HUES64 (cell line): ENCODE measurements around the gene SARDH.

Experiments used
- H3K27ac ChIP-seq: 2 replicates; pipeline ENCODE4 v1.7.0; 2013; ENCODE audit warnings: low read depth, low read length, inconsistent platforms
- H3K27me3 ChIP-seq: 2 replicates; pipeline ENCODE4 v1.6.1; 2013; ENCODE audit warnings: mild to moderate bottlenecking, low read length; ENCODE audit not compliant: insufficient read depth
- H3K36me3 ChIP-seq: 2 replicates; pipeline ENCODE4 v1.6.1; 2013; ENCODE audit warnings: mild to moderate bottlenecking, low read length; ENCODE audit not compliant: insufficient read depth
- H3K4me1 ChIP-seq: 2 replicates; pipeline ENCODE4 v1.6.1; 2013; ENCODE audit warnings: mild to moderate bottlenecking, low read length, moderate library complexity; ENCODE audit not compliant: insufficient read depth
- H3K4me3 ChIP-seq: 2 replicates; pipeline ENCODE4 v1.5.1; 2013; ENCODE audit warnings: mild to moderate bottlenecking, low read length, moderate library complexity
- H3K9ac ChIP-seq: 2 replicates; pipeline ENCODE4 v1.6.1; 2013; ENCODE audit warnings: mild to moderate bottlenecking, low read depth, low read length
- H3K9me3 ChIP-seq: 2 replicates; pipeline ENCODE4 v1.6.1; 2013; ENCODE audit warnings: low read depth, low read length; ENCODE audit not compliant: insufficient read depth
- WGBS: fragments of 150-250, 120-280 bp; methylation state at CpG from one replicate; pipeline ENCODE4 v1.1.7; 2013; ENCODE audit warnings: missing lambda C conversion rate; 5-methylcytosine and 5-hydroxymethylcytosine counted together

SARDH gene

GRCh38 chr9:133702798-133703590 lies 35.2 kb downstream of the SARDH start:
- peak overlapping the region; percentile 14; the same call in 1 of the 2 replicates for H3K9ac ChIP-seq
- peaks cover 10% of the 10 kb centered on the region for H3K4me1 ChIP-seq
- no peaks in the 10 kb centered on the region for H3K36me3 ChIP-seq
- H3K27ac ChIP-seq = no peak overlapping the region
- WGBS = 70% methylated on average over 39 of the region's 39 CpGs
- H3K4me3 ChIP-seq = no peak overlapping the region
- no peaks in the 10 kb centered on the region for H3K9me3 ChIP-seq
- H3K27me3 ChIP-seq = no peaks in the 10 kb centered on the region

GRCh38 chr9:133701981-133702797 lies 36.0 kb downstream of the SARDH start:
- H3K9me3 ChIP-seq = no peaks in the 10 kb centered on the region
- H3K27ac ChIP-seq = no peak overlapping the region
- peak overlapping the region; percentile 14; the same call in 1 of the 2 replicates for H3K9ac ChIP-seq
- H3K4me3 ChIP-seq = no peak overlapping the region
- H3K4me1 ChIP-seq = peaks cover 10% of the 10 kb centered on the region
- WGBS = 73% methylated on average over 33 of the region's 39 CpGs
- no peaks in the 10 kb centered on the region for H3K36me3 ChIP-seq
- H3K27me3 ChIP-seq = no peaks in the 10 kb centered on the region

GRCh38 chr9:133701321-133701980 lies 36.7 kb downstream of the SARDH start:
- H3K9ac ChIP-seq = no peak overlapping the region
- H3K27ac ChIP-seq = no peak overlapping the region
- WGBS = 94% methylated on average over 33 of the region's 33 CpGs
- no peak overlapping the region for H3K4me3 ChIP-seq
- no peaks in the 10 kb centered on the region for H3K9me3 ChIP-seq
- peaks cover 10% of the 10 kb centered on the region for H3K4me1 ChIP-seq
- H3K27me3 ChIP-seq = no peaks in the 10 kb centered on the region
- H3K36me3 ChIP-seq = no peaks in the 10 kb centered on the region

- no peaks in the 10 kb centered on the region for H3K9me3 ChIP-seq
- H3K4me3 ChIP-seq = no peak overlapping the region
- no peak overlapping the region for H3K27ac ChIP-seq
- 95% methylated on average over 4 of the region's 4 CpGs for WGBS
- peaks cover 10% of the 10 kb centered on the region for H3K4me1 ChIP-seq
- no peaks in the 10 kb centered on the region for H3K27me3 ChIP-seq
- no peaks in the 10 kb centered on the region for H3K36me3 ChIP-seq
- H3K9ac ChIP-seq = no peak overlapping the region
Observed at GRCh38 chr9:133700819-133701320, 37.3 kb downstream of the SARDH start.

GRCh38 chr9:133699546-133699945 lies 38.6 kb downstream of the SARDH start:
- 97% methylated on average over 6 of the region's 6 CpGs for WGBS
- Histone ChIP-seq H3K4me1 (peaks cover 10% of the 10 kb centered on the region), H3K27ac (no peak overlapping the region), H3K27me3 (no peaks in the 10 kb centered on the region), H3K4me3 (no peak overlapping the region), H3K9me3 (no peaks in the 10 kb centered on the region), H3K9ac (no peak overlapping the region), H3K36me3 (no peaks in the 10 kb centered on the region)

GRCh38 chr9:133696071-133696472 lies 42.1 kb downstream of the SARDH start:
- Histone ChIP-seq H3K36me3 (no peaks in the 10 kb centered on the region), H3K9me3 (no peaks in the 10 kb centered on the region), H3K4me3 (no peak overlapping the region), H3K27me3 (no peaks in the 10 kb centered on the region), H3K9ac (no peak overlapping the region), H3K4me1 (0 out of 2 replicates have a peak, but pooled peaks cover 3% of the 10 kb centered on the region), H3K27ac (no peak overlapping the region)
- 89% methylated on average over 12 of the region's 12 CpGs for WGBS

- no peak overlapping the region for H3K27ac ChIP-seq
- H3K4me3 ChIP-seq = no peak overlapping the region
- H3K36me3 ChIP-seq = no peaks in the 10 kb centered on the region
- no peak overlapping the region for H3K9ac ChIP-seq
- no peaks in the 10 kb centered on the region for H3K9me3 ChIP-seq
- 72% methylated on average over 3 of the region's 3 CpGs for WGBS
- 0 out of 2 replicates have a peak, but pooled peaks cover 3% of the 10 kb centered on the region for H3K4me1 ChIP-seq
- no peaks in the 10 kb centered on the region for H3K27me3 ChIP-seq
Observed at GRCh38 chr9:133694686-133695085, 43.5 kb downstream of the SARDH start.

GRCh38 chr9:133693703-133694529 lies 44.2 kb downstream of the SARDH start:
- Histone ChIP-seq H3K4me3 (no peak overlapping the region), H3K9ac (no peak overlapping the region), H3K36me3 (no peaks in the 10 kb centered on the region), H3K27ac (no peak overlapping the region), H3K27me3 (no peaks in the 10 kb centered on the region), H3K9me3 (no peaks in the 10 kb centered on the region), H3K4me1 (0 out of 2 replicates have a peak, but pooled peaks cover 3% of the 10 kb centered on the region)
- 92% methylated on average over 32 of the region's 32 CpGs for WGBS

GRCh38 chr9:133693116-133693515 lies 45.0 kb downstream of the SARDH start:
- H3K27me3 ChIP-seq = no peaks in the 10 kb centered on the region
- 0 out of 2 replicates have a peak, but pooled peaks cover 3% of the 10 kb centered on the region for H3K4me1 ChIP-seq
- H3K4me3 ChIP-seq = no peak overlapping the region
- H3K36me3 ChIP-seq = no peaks in the 10 kb centered on the region
- H3K9me3 ChIP-seq = no peaks in the 10 kb centered on the region
- H3K9ac ChIP-seq = no peak overlapping the region
- 93% methylated on average over 10 of the region's 10 CpGs for WGBS
- H3K27ac ChIP-seq = no peak overlapping the region

GRCh38 chr9:133692364-133692985 lies 45.7 kb downstream of the SARDH start:
- Histone ChIP-seq H3K9ac (no peak overlapping the region), H3K36me3 (no peaks in the 10 kb centered on the region), H3K27me3 (no peaks in the 10 kb centered on the region), H3K4me3 (no peak overlapping the region), H3K4me1 (0 out of 2 replicates have a peak, but pooled peaks cover 3% of the 10 kb centered on the region), H3K27ac (no peak overlapping the region), H3K9me3 (no peaks in the 10 kb centered on the region)
- WGBS = 93% methylated on average over 25 of the region's 25 CpGs
